ENCODE data around the gene ELP5. TPM values are rescaled to one million over a fixed set of nuclear protein-coding genes. Genes with fewer than 3 reads are reported as not detected.

Gene ELP5
- total and polyA plus RNA-seq, 2 donors (not counting 1 experiment from before 2014, with no cell fraction given), result 48.0 to 69.9 TPM

- no peak overlapping the region for H3K27ac ChIP-seq (ENCODE audit: low read length in 2 of 2)
- ATAC-seq (ENCODE audit: low read depth), result no peak
- H3K9me3 ChIP-seq (ENCODE audit: control extremely low read depth in 1 of 3, control insufficient read depth in 2 of 3, insufficient read depth in 1 of 3, low read length in 2 of 3), result peaks cover 0 to 7% (median 0%) of the 10 kb centered on the region in 3 donors
- H3K27me3 ChIP-seq (replicated peaks in 1 of 4; ENCODE audit: control extremely low read depth in 1 of 4, control insufficient read depth in 3 of 4, insufficient read depth in 4 of 4, low read length in 3 of 4), result peaks cover 0 to 58% (median 15%) of the 10 kb centered on the region in 4 experiments
- intact Hi-C loops (cut with micrococcal nuclease), result loop anchor here (10.0 kb wide), 1 partner anchor 158 kb away; no protein-coding TSS in a partner anchor
- H3K79me2 ChIP-seq (ENCODE audit: control insufficient read depth, insufficient read depth, low read length), result no peaks in the 10 kb centered on the region
- no peak overlapping the region for H3K4me2 ChIP-seq (replicated peaks; ENCODE audit: low read depth, low read length, poor library complexity, severe bottlenecking)
- peaks cover 22% of the 10 kb centered on the region for H3K4me1 Mint-ChIP-seq
- H3K27me3 Mint-ChIP-seq, result peaks cover 45% of the 10 kb centered on the region
- H3K4me3 ChIP-seq (ENCODE audit: control extremely low read depth in 1 of 5, extremely low read depth in 1 of 5, insufficient read depth in 1 of 5, low read depth in 2 of 5, low read length in 4 of 5), result no peak overlapping the region
- no peak overlapping the region for H3K9ac ChIP-seq (ENCODE audit: low read length)
- TF ChIP-seq EZH2 (IDR thresholded peaks at IDR 0.05; ENCODE audit: borderline replicate concordance, insufficient read depth, low read depth, low read length, poor library complexity, severe bottlenecking) (no peak), CTCF (IDR thresholded peaks at IDR 0.05) (no peak)
- no peaks in the 10 kb centered on the region for H3K9me3 Mint-ChIP-seq (ENCODE audit: insufficient read depth)
- 67% methylated on average over 1 of the region's 6 CpGs for WGBS (ENCODE audit: insufficient coverage)
- H3K4me1 ChIP-seq (ENCODE audit: control insufficient read depth in 2 of 2, insufficient read depth in 2 of 2, low read length in 2 of 2), result peaks cover 28 to 30% of the 10 kb centered on the region in 2 donors
- peak overlapping the region; percentile 52 for H3K4me3 Mint-ChIP-seq
- DNase-seq, result no peak
- POLR2A ChIA-PET, result no interaction called here
- H2AFZ ChIP-seq (ENCODE audit: insufficient read depth, low read depth, low read length, poor library complexity, severe bottlenecking), result no peak overlapping the region
- H3K36me3 ChIP-seq (replicated peaks in 1 of 2; ENCODE audit: control extremely low read depth in 1 of 2, control insufficient read depth in 1 of 2, extremely low read depth in 1 of 2, insufficient read depth in 2 of 2, low read length in 1 of 2), result no peaks in the 10 kb centered on the region
- H4K20me1 ChIP-seq (ENCODE audit: control insufficient read depth, insufficient read depth, low read length, poor library complexity, severe bottlenecking), result no peaks in the 10 kb centered on the region
- CTCF ChIA-PET, result interaction anchor here (1.2 kb wide), 1 partner anchor 33 kb away, joined by 3 read pairs; no protein-coding TSS in a partner anchor
- H3K27ac Mint-ChIP-seq, result no peak overlapping the region
Observed at GRCh38 chr17:7292729-7293128, 40.7 kb downstream of the ELP5 start.

- Histone ChIP-seq H3K4me3 (ENCODE audit: control extremely low read depth in 1 of 5, extremely low read depth in 1 of 5, insufficient read depth in 1 of 5, low read depth in 2 of 5, low read length in 4 of 5) (no peak overlapping the region), H3K4me2 (replicated peaks; ENCODE audit: low read depth, low read length, poor library complexity, severe bottlenecking) (no peak overlapping the region), H3K9ac (ENCODE audit: low read length) (no peak overlapping the region), H3K27ac (ENCODE audit: low read length in 2 of 2) (no peak overlapping the region), H3K27me3 (replicated peaks in 1 of 4; ENCODE audit: control extremely low read depth in 1 of 4, control insufficient read depth in 3 of 4, insufficient read depth in 4 of 4, low read length in 3 of 4) (peaks cover 0 to 56% (median 15%) of the 10 kb centered on the region in 4 experiments), H2AFZ (ENCODE audit: insufficient read depth, low read depth, low read length, poor library complexity, severe bottlenecking) (no peak overlapping the region), H3K9me3 (ENCODE audit: control extremely low read depth in 1 of 3, control insufficient read depth in 2 of 3, insufficient read depth in 1 of 3, low read length in 2 of 3) (peaks cover 0 to 7% (median 0%) of the 10 kb centered on the region in 3 donors), H3K79me2 (ENCODE audit: control insufficient read depth, insufficient read depth, low read length) (no peaks in the 10 kb centered on the region), H3K4me1 (ENCODE audit: control insufficient read depth in 2 of 2, insufficient read depth in 2 of 2, low read length in 2 of 2) (peaks cover 28 to 30% of the 10 kb centered on the region in 2 donors), H3K36me3 (replicated peaks in 1 of 2; ENCODE audit: control extremely low read depth in 1 of 2, control insufficient read depth in 1 of 2, extremely low read depth in 1 of 2, insufficient read depth in 2 of 2, low read length in 1 of 2) (no peaks in the 10 kb centered on the region), H4K20me1 (ENCODE audit: control insufficient read depth, insufficient read depth, low read length, poor library complexity, severe bottlenecking) (no peaks in the 10 kb centered on the region)
- ATAC-seq (ENCODE audit: low read depth) (no peak), DNase-seq (no peak)
- no peaks in the 10 kb centered on the region for H3K9me3 Mint-ChIP-seq (ENCODE audit: insufficient read depth)
- no peak overlapping the region for H3K27ac Mint-ChIP-seq
- H3K4me1 Mint-ChIP-seq, result peaks cover 22% of the 10 kb centered on the region
- POLR2A ChIA-PET, result interaction anchor here (0.7 to 1.4 kb wide), 2 partner anchors 12 to 75 kb away, joined by 4 to 7 read pairs; partner anchors contain the start of gene SLC2A4
- 98% methylated on average over 8 of the region's 11 CpGs for WGBS (ENCODE audit: insufficient coverage)
- TF ChIP-seq CTCF (IDR thresholded peaks at IDR 0.05), result no peak
- no peak for TF ChIP-seq EZH2 (IDR thresholded peaks at IDR 0.05; ENCODE audit: borderline replicate concordance, insufficient read depth, low read depth, low read length, poor library complexity, severe bottlenecking)
- CTCF ChIA-PET, result interaction anchor here (1.2 kb wide), 1 partner anchor 34 kb away, joined by 3 read pairs; no protein-coding TSS in a partner anchor
- intact Hi-C loops (cut with micrococcal nuclease), result loop anchor here (10.0 kb wide), 1 partner anchor 158 kb away; no protein-coding TSS in a partner anchor
- H3K4me3 Mint-ChIP-seq, result peak overlapping the region; percentile 77
- peaks cover 41% of the 10 kb centered on the region for H3K27me3 Mint-ChIP-seq
Observed at GRCh38 chr17:7293159-7293558, 41.1 kb downstream of the ELP5 start.

Measured in B cell (primary cell).